ENCODE results near the gene TMEM150C. TPM values are rescaled to one million over a fixed set of nuclear protein-coding genes. Genes with fewer than 3 reads are reported as not detected.

TMEM150C gene
- total RNA-seq, 1 experiment from 2014 or later, result 2.7 TPM

DNA sequence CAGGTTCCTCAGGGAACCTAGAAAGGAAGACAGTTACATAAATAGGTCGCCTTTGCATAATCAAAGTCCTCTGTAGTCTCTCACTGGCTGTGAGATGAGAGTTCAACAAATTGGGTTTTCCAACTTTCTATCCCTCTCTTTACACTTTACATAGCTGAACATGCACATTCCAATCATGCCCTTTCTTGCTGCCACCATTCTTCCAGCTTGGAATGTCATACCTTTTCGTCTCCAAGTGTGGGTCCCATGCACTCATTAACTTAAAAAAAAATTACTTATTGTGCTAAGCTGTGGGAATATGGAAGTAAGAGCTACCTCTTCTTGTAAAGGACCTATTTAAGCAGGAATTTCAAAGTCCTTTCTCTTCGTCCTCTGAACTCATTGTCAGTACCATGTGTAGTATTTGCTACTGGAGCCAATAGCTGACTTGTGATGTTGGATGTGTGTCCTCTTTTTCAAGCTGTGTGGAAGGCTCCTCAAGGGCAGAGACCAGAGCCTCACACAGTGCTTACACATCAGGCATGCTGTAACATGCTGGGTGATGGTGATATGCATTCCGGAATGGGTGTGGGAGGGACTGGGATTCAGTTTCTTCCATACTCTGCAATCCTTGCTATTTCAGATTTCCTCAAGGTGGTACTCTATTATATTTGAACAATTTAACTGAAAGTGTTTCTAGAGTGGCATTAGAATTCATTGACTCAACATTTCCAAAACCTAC lies 124.3 kb downstream of the TMEM150C start:
- Histone ChIP-seq H4K8ac (replicated peaks; ENCODE audit: insufficient read length, low read depth, low read length) (no peak overlapping the region), H3K4ac (ENCODE audit: low read depth, low read length) (no peak overlapping the region), H3K9me3 (ENCODE audit: control insufficient read depth, low read depth, low read length) (no peaks in the 10 kb centered on the region), H3K4me1 (ENCODE audit: insufficient read depth, low read length) (no peaks in the 10 kb centered on the region; the same call in 1 of the 2 replicates), H3K56ac (ENCODE audit: insufficient read length, low read depth, low read length) (no peak overlapping the region), H2BK120ac (ENCODE audit: low read depth, low read length, poor library complexity, severe bottlenecking) (no peak overlapping the region), H3K23me2 (ENCODE audit: insufficient read length, low read depth, low read length, poor library complexity, severe bottlenecking) (no peaks in the 10 kb centered on the region), H3K14ac (ENCODE audit: insufficient read depth, low read length) (no peak overlapping the region), H2BK12ac (ENCODE audit: insufficient read length, low read depth, low read length) (no peak overlapping the region), H3K23ac (ENCODE audit: insufficient read length, low read depth, low read length) (no peak overlapping the region), H3K27me3 (ENCODE audit: insufficient read depth, low read length) (no peaks in the 10 kb centered on the region), H3K9ac (ENCODE audit: extremely low read depth, insufficient read length, low read length) (no peak overlapping the region), H2AFZ (ENCODE audit: low read length) (no peak overlapping the region), H3K79me2 (ENCODE audit: insufficient read depth, low read length) (peaks cover 77% of the 10 kb centered on the region; the same call in 1 of the 2 replicates), H4K5ac (ENCODE audit: insufficient read length, low read depth, low read length) (no peak overlapping the region), H2BK5ac (ENCODE audit: insufficient read length, low read length) (no peak overlapping the region), H3K18ac (ENCODE audit: insufficient read length, low read depth, low read length) (no peak overlapping the region), H3K27ac (ENCODE audit: insufficient read length, low read depth, low read length) (no peak overlapping the region), H2BK15ac (ENCODE audit: low read depth, low read length) (no peak overlapping the region), H3T11ph (ENCODE audit: low read length) (no peak overlapping the region), H4K91ac (ENCODE audit: insufficient read length, low read depth, low read length) (no peak overlapping the region), H3K79me1 (ENCODE audit: insufficient read depth, low read depth, low read length, poor library complexity, severe bottlenecking) (no peaks in the 10 kb centered on the region), H2BK20ac (ENCODE audit: low read depth, low read length, poor library complexity, severe bottlenecking) (no peak overlapping the region), H3K4me2 (ENCODE audit: insufficient read depth, insufficient read length, low read length) (no peak overlapping the region), H2AK5ac (ENCODE audit: insufficient read length, low read length) (no peak overlapping the region), H4K20me1 (ENCODE audit: control insufficient read depth, insufficient read depth, insufficient read length) (no peaks in the 10 kb centered on the region)
- Mint-ChIP-seq H3K36me3 (ENCODE audit: insufficient read depth in 1 of 3, low read depth in 3 of 3) (peaks cover 48 to 60% (median 54%) of the 10 kb centered on the region in 3 experiments), H3K9me3 (no peaks in the 10 kb centered on the region), H3K4me1 (peaks cover 45 to 48% of the 10 kb centered on the region in 2 experiments), H3K27me3 (ENCODE audit: low read depth) (no peaks in the 10 kb centered on the region), H3K4me3 (no peak overlapping the region), H3K27ac (peak overlapping the region in 1 of 3 experiments; percentile 18; a peak in 1 of 7 replicates)
- WGBS (ENCODE audit: extremely low coverage, insufficient read length, low lambda C conversion rate), result no CpG with 5 or more reads among the region's 4 CpGs
- DNase-seq, result no peak
- TF ChIP-seq, protein P1, sequence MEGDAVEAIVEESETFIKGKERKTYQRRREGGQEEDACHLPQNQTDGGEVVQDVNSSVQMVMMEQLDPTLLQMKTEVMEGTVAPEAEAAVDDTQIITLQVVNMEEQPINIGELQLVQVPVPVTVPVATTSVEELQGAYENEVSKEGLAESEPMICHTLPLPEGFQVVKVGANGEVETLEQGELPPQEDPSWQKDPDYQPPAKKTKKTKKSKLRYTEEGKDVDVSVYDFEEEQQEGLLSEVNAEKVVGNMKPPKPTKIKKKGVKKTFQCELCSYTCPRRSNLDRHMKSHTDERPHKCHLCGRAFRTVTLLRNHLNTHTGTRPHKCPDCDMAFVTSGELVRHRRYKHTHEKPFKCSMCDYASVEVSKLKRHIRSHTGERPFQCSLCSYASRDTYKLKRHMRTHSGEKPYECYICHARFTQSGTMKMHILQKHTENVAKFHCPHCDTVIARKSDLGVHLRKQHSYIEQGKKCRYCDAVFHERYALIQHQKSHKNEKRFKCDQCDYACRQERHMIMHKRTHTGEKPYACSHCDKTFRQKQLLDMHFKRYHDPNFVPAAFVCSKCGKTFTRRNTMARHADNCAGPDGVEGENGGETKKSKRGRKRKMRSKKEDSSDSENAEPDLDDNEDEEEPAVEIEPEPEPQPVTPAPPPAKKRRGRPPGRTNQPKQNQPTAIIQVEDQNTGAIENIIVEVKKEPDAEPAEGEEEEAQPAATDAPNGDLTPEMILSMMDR (conservative IDR thresholded peaks at IDR 0.05), result no peak
